Kidney (tissue), 14 donors: ENCODE results near the gene CAGE1. TPM values are rescaled to one million over a fixed set of nuclear protein-coding genes. Genes with fewer than 3 reads are reported as not detected.

Experiments
- DNase-seq, 5 donors: peaks; one replicate each; pipeline ENCODE4 v3.0.0-alpha.2; 2013 to 2020
- FAIRE-seq: peaks from 2 replicates; lab custom pipeline; 2012; peaks lifted over from hg19 to GRCh38; lab: Jason Lieb, UNC
- H3K27ac ChIP-seq, 2 donors: one replicate each; pipeline ENCODE4 v1.7.0; 2013; ENCODE audit warnings: low read depth in 2 of 2, low read length in 2 of 2, inconsistent platforms in 1 of 2
- H3K27me3 ChIP-seq: one replicate; pipeline ENCODE4 v1.7.1; 2013; ENCODE audit warnings: low read length, inconsistent platforms; ENCODE audit not compliant: control insufficient read depth, insufficient read depth
- H3K36me3 ChIP-seq, 3 donors: one replicate each; pipeline versions ENCODE4 v1.7.0 to v1.7.1; 2013; ENCODE audit warnings: low read length in 3 of 3, control low read depth in 1 of 3, inconsistent platforms in 1 of 3; ENCODE audit not compliant: insufficient read depth in 3 of 3, control insufficient read depth in 2 of 3
- H3K4me1 ChIP-seq, 3 donors: one replicate each; pipeline versions ENCODE4 v1.7.0 to v1.7.1; 2013; ENCODE audit warnings: low read length in 3 of 3, inconsistent platforms in 1 of 3, low read depth in 1 of 3; ENCODE audit not compliant: control insufficient read depth in 2 of 3, insufficient read depth in 2 of 3
- H3K4me3 ChIP-seq, 3 donors: one replicate each; pipeline versions ENCODE4 v1.7.0 to v1.8.1; 2013; ENCODE audit warnings: low read length in 3 of 3, control low read depth in 1 of 3, inconsistent platforms in 1 of 3
- H3K9ac ChIP-seq, 3 donors: one replicate each; pipeline versions ENCODE4 v1.7.0 to v1.7.1; 2013; ENCODE audit warnings: low read length in 3 of 3, control low read depth in 1 of 3, inconsistent platforms in 1 of 3
- H3K9me3 ChIP-seq, 3 donors: one replicate each; pipeline versions ENCODE4 v1.7.0 to v1.7.1; 2013; ENCODE audit warnings: low read length in 3 of 3, control low read depth in 1 of 3, inconsistent platforms in 1 of 3; ENCODE audit not compliant: control insufficient read depth in 2 of 3, insufficient read depth in 1 of 3
- intact Hi-C: fragments of 100-400 bp; cut with DNase I; formaldehyde crosslinking; loops from one replicate; pipeline ENCODE4 v1.11.1; 2022
- polyA plus RNA-seq: library from polyadenylated mRNA; stranded (reverse); fragments of 350-450 nt; fragmentation: Illumina TruSeq; extraction: RNeasy Lipid Tissue Mini Kit (QIAGEN cat#74804); gene quantifications from one replicate; pipeline ENCODE4 v1.2.3, GENCODE V29; 2014; ENCODE audit warnings: low read depth, low replicate concordance; ENCODE audit not compliant: insufficient read depth
- total RNA-seq: library from RNA; stranded (reverse); fragmentation: NEBNext Ultra II Directional; extraction: Animal tissue kit (Norgen Biotek cat#: 25700); gene quantifications from one replicate; pipeline ENCODE4 v1.2.1, GENCODE V29; 2021
- TF ChIP-seq, protein P1 (sequence below): IDR thresholded peaks from 3 replicates; pipeline ENCODE4 v1.5.1; 2012; ENCODE audit warnings: mild to moderate bottlenecking, moderate library complexity, borderline replicate concordance; ENCODE audit not compliant: insufficient read depth; ENCODE audit errors: extremely low read depth
- donor health status: control.
- donor health status: control.
- donor health status: control.
- donor health status: control.
- donor health status: control.
- donor health status: DM: yes; HTN: yes; CAD: no.
- donor health status: Normal renal cell carcinoma (clear cell type).

Gene CAGE1
- total and polyA plus RNA-seq, 2 donors from 2014 or later, result not detected

DNA sequence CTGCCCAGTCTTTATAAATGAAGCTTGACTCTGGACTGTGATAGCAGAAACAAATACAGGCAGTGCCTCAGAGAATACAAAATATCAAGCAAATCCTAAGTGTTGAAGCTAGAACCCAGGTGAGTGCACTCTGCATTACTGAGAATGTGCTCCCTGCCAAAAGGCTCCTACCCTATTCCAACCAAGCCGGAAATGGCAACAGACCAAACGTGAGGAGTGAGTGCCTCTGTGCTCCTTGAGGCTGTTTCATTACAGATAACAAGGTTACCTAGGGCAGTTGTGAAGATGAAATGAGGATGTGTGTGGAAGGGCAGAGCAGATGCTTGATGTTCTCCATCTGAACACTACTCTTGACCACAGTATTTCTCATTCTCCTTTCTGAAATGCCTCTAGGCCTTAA, 105.9 kb downstream of the CAGE1 start:
- intact Hi-C loops, result no loop called here
- Histone ChIP-seq H3K27ac (no peak overlapping the region), H3K36me3 (peaks cover 0 to 11% (median under 1%) of the 10 kb centered on the region in 3 donors), H3K9me3 (no peaks in the 10 kb centered on the region), H3K9ac (no peak overlapping the region), H3K4me1 (no peaks in the 10 kb centered on the region), H3K4me3 (no peak overlapping the region), H3K27me3 (no peaks in the 10 kb centered on the region)
- TF ChIP-seq, protein P1, sequence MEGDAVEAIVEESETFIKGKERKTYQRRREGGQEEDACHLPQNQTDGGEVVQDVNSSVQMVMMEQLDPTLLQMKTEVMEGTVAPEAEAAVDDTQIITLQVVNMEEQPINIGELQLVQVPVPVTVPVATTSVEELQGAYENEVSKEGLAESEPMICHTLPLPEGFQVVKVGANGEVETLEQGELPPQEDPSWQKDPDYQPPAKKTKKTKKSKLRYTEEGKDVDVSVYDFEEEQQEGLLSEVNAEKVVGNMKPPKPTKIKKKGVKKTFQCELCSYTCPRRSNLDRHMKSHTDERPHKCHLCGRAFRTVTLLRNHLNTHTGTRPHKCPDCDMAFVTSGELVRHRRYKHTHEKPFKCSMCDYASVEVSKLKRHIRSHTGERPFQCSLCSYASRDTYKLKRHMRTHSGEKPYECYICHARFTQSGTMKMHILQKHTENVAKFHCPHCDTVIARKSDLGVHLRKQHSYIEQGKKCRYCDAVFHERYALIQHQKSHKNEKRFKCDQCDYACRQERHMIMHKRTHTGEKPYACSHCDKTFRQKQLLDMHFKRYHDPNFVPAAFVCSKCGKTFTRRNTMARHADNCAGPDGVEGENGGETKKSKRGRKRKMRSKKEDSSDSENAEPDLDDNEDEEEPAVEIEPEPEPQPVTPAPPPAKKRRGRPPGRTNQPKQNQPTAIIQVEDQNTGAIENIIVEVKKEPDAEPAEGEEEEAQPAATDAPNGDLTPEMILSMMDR, result no peak
- DNase-seq, result no peak
- no peak for FAIRE-seq

DNA sequence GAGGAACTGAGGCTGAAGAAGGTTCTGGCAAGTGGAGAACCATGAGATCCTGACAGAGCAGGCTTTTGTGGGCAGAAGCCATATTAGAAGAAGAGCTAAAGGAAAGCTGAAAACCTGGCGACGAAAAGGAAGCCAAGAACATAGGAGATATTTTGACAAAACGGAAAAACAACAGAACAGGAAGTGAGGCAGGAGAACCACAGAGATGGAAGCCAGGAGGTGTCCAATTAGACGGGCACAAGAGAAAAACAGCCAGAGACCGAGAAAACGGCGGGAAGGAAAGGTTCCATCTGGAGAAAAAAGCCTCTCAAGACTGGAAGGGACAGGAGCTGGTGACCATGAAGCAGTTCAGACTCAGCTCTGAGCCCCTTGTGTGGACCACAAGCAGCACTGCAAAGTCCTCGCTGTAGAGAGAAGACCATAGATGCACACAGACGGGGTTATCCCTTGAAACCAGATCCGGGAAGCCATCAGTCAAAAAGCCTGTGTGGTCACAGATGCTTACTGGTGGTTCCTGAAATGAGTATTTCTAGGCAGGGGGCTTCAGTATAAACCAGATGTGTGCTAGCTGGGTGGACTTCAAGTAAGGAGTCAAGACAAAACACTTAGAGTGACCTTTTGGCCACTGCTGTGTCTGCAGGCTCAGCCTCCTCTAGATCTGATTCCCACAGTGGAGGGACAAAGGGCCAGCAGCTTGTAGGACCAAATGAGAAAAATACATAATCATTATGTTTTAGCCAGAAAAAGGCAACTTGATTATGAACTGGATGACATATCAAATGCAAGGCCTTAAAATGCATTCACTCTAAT, 107.2 kb downstream of the CAGE1 start:
- Histone ChIP-seq H3K9ac (no peak overlapping the region), H3K9me3 (no peaks in the 10 kb centered on the region), H3K4me1 (no peaks in the 10 kb centered on the region), H3K36me3 (peaks cover 0 to 11% (median 0%) of the 10 kb centered on the region in 3 donors), H3K27me3 (no peaks in the 10 kb centered on the region), H3K4me3 (no peak overlapping the region), H3K27ac (no peak overlapping the region)
- TF ChIP-seq, protein P1, result no peak
- DNase-seq (no peak), FAIRE-seq (no peak)
- intact Hi-C loops, result no loop called here

Other genes with a start within 250 kb of the CAGE1 start
- gene SSR1, start 76.5 kb downstream of the CAGE1 start, total RNA-seq, result 163 TPM
- 40.4 TPM for gene SSR1, start 76.5 kb downstream of the CAGE1 start, polyA plus RNA-seq
- 19.8 TPM for gene RIOK1, start 66 bp upstream of the CAGE1 start, total RNA-seq
- gene RIOK1, start 66 bp upstream of the CAGE1 start, polyA plus RNA-seq, result 8.5 TPM
- 96.2 TPM for gene DSP, start 151.9 kb upstream of the CAGE1 start, total RNA-seq
- gene DSP, start 151.9 kb upstream of the CAGE1 start, polyA plus RNA-seq, result 14.7 TPM
- 12.1 TPM for gene SNRNP48, start 200.5 kb upstream of the CAGE1 start, total RNA-seq
- gene SNRNP48, start 200.5 kb upstream of the CAGE1 start, polyA plus RNA-seq, result 5.2 TPM